ENCODE results near the gene MAST2. TPM values are rescaled to one million over a fixed set of nuclear protein-coding genes. Genes with fewer than 3 reads are reported as not detected.

Gene MAST2
- total RNA-seq, 4 donors from 2014 or later = 8.3 to 24.8 (median 14.5) TPM

GRCh38 chr1:45769261-45769932, 34.0 kb upstream of the MAST2 start:
- no peak for DNase-seq
- Histone ChIP-seq H3K36me3 (no peaks in the 10 kb centered on the region), H3K4me1 (no peaks in the 10 kb centered on the region), H3K4me3 (no peak overlapping the region), H3K9me3 (no peaks in the 10 kb centered on the region), H3K27me3 (no peaks in the 10 kb centered on the region), H3K27ac (no peak overlapping the region)
- TF ChIP-seq POLR2A (IDR thresholded peaks at IDR 0.05) (no peak), CTCF (IDR thresholded peaks at IDR 0.05) (no peak)
- WGBS, 2 donors = 44% methylated on average over 4 of the region's 4 CpGs
- intact Hi-C loops (cut with DNase I) = no loop called here

DNA sequence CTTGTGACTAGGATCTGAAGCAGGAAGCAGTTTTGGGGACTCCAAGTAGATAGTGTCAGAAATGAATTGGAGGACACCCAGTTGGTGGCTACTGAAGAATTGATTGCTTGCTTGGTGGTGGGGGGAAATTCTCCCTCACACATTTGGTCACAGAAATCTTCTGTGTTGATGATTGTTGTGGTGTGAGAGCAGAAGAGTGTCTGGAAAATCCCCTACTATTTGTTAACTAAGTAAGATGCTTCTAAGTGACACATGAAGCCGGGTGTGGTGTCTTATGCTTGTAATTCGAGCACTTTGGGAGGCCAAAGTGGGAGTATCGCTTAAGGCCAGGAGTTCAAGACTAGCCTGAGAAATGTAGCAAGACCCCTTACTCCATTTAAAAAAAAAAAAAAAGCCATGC, 30.4 kb upstream of the MAST2 start:
- H3K36me3 ChIP-seq = no peaks in the 10 kb centered on the region
- no peaks in the 10 kb centered on the region for H3K27me3 ChIP-seq
- H3K9me3 ChIP-seq = no peaks in the 10 kb centered on the region
- H3K27ac ChIP-seq = no peak overlapping the region
- WGBS, 2 donors = 68 to 77% methylated on average over 3 of the region's 3 CpGs
- H3K4me1 ChIP-seq = no peaks in the 10 kb centered on the region
- H3K4me3 ChIP-seq = no peak overlapping the region
- no peak for DNase-seq
- TF ChIP-seq POLR2A (IDR thresholded peaks at IDR 0.05) (no peak), CTCF (IDR thresholded peaks at IDR 0.05) (no peak)
- intact Hi-C loops (cut with DNase I) = no loop called here

GRCh38 chr1:45775794-45776193, 27.6 kb upstream of the MAST2 start:
- DNase-seq = no peak
- Histone ChIP-seq H3K9me3 (no peaks in the 10 kb centered on the region), H3K27ac (no peak overlapping the region), H3K4me1 (no peaks in the 10 kb centered on the region), H3K27me3 (no peaks in the 10 kb centered on the region), H3K4me3 (no peak overlapping the region), H3K36me3 (no peaks in the 10 kb centered on the region)
- TF ChIP-seq POLR2A (IDR thresholded peaks at IDR 0.05) (no peak), CTCF (IDR thresholded peaks at IDR 0.05) (no peak)
- 86 to 89% methylated on average over 3 of the region's 3 CpGs for WGBS, 2 donors
- intact Hi-C loops (cut with DNase I) = no loop called here

DNA sequence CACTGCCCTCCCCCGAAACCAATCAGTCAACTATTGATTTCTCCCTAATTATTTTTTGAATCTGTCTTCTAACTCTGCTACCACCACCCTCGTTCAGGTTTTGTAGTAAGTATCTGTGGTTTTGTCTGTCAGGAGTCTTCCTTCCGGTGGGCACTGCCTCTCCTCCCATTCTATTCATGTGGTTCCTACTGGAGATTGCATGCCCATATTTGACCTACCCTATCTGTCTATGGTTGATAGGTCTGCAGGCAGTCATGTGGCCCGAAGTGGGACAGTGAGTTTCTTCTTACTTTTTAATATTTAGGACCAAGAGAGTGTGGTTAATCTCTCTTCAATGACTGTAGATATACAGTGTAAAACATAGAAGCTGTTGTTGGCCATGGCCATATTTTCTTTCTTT, 17.8 kb upstream of the MAST2 start:
- TF ChIP-seq POLR2A (IDR thresholded peaks at IDR 0.05) (no peak), CTCF (IDR thresholded peaks at IDR 0.05) (no peak)
- Histone ChIP-seq H3K27me3 (peaks cover 0 to 2% (median 0%) of the 10 kb centered on the region in 4 donors), H3K4me1 (no peaks in the 10 kb centered on the region), H3K9me3 (no peaks in the 10 kb centered on the region), H3K27ac (no peak overlapping the region), H3K4me3 (no peak overlapping the region), H3K36me3 (no peaks in the 10 kb centered on the region)
- intact Hi-C loops (cut with DNase I) = no loop called here
- 71 to 74% methylated on average over 4 of the region's 4 CpGs for WGBS, 2 donors
- no peak for DNase-seq

- Histone ChIP-seq H3K36me3 (no peaks in the 10 kb centered on the region), H3K4me3 (no peak overlapping the region), H3K27ac (no peak overlapping the region), H3K4me1 (no peaks in the 10 kb centered on the region), H3K9me3 (no peaks in the 10 kb centered on the region), H3K27me3 (peaks cover 0 to 2% (median 0%) of the 10 kb centered on the region in 4 donors)
- 54 to 73% methylated on average over 4 of the region's 4 CpGs for WGBS, 2 donors
- no peak for DNase-seq
- intact Hi-C loops (cut with DNase I) = no loop called here
- TF ChIP-seq POLR2A (IDR thresholded peaks at IDR 0.05) = no peak
- TF ChIP-seq CTCF (IDR thresholded peaks at IDR 0.05) = no peak
These were observed 15.5 kb upstream of the MAST2 start for GRCh38 chr1:45787905-45788304.

Measured in esophagus squamous epithelium (tissue), 5 donors.